GM12892 (cell line): Measurements from ENCODE around the gene ATP8B4.

ENCODE experiments used
- DNase-seq: peaks from one replicate; pipeline ENCODE4 v3.0.0; 2011; ENCODE audit not compliant: insufficient read length
- FAIRE-seq: peaks from 2 replicates; lab custom pipeline; 2011; peaks lifted over from hg19 to GRCh38; lab: Jason Lieb, UNC
- POLR2A ChIP-seq: IDR thresholded peaks from 2 replicates; pipeline ENCODE4 v1.6.1; 2011; ENCODE audit warnings: low read depth, low read length, control low read depth
- POLR2AphosphoS5 ChIP-seq: IDR thresholded peaks from 2 replicates; pipeline ENCODE4 v1.6.1; 2011; ENCODE audit warnings: low read depth, low read length, control low read depth
- TAF1 ChIP-seq: IDR thresholded peaks from 2 replicates; pipeline ENCODE4 v1.6.1; 2011; ENCODE audit warnings: low read depth, mild to moderate bottlenecking, control low read depth, low read length, borderline replicate concordance

Gene ATP8B4

GRCh38 chr15:49888734-49889133, 230.3 kb downstream of the ATP8B4 start:
- no peak for TF ChIP-seq TAF1
- FAIRE-seq: no peak
- DNase-seq: no peak

- no peak for FAIRE-seq
- DNase-seq: no peak
- TF ChIP-seq POLR2AphosphoS5 (no peak), POLR2A (no peak), TAF1 (no peak)
Measured at GRCh38 chr15:49888323-49888693, 230.7 kb downstream of the ATP8B4 start.

- FAIRE-seq: no peak
- no peak for DNase-seq
- TF ChIP-seq TAF1 (no peak), POLR2A (no peak), POLR2AphosphoS5 (no peak)
Measured at GRCh38 chr15:49887659-49888322, 231.2 kb downstream of the ATP8B4 start.

- no peak for DNase-seq
- FAIRE-seq: no peak
- TF ChIP-seq TAF1: no peak
- TF ChIP-seq POLR2A: no peak
- TF ChIP-seq POLR2AphosphoS5: no peak
Measured at GRCh38 chr15:49883121-49883520, 235.9 kb downstream of the ATP8B4 start.

GRCh38 chr15:49881866-49882265, 237.2 kb downstream of the ATP8B4 start:
- FAIRE-seq (no peak), DNase-seq (no peak)
- TF ChIP-seq POLR2A: no peak
- TF ChIP-seq TAF1: no peak
- TF ChIP-seq POLR2AphosphoS5: no peak

GRCh38 chr15:49881433-49881832, 237.6 kb downstream of the ATP8B4 start:
- FAIRE-seq: no peak
- no peak for DNase-seq
- TF ChIP-seq TAF1: no peak
- TF ChIP-seq POLR2AphosphoS5: no peak
- no peak for TF ChIP-seq POLR2A

DNA sequence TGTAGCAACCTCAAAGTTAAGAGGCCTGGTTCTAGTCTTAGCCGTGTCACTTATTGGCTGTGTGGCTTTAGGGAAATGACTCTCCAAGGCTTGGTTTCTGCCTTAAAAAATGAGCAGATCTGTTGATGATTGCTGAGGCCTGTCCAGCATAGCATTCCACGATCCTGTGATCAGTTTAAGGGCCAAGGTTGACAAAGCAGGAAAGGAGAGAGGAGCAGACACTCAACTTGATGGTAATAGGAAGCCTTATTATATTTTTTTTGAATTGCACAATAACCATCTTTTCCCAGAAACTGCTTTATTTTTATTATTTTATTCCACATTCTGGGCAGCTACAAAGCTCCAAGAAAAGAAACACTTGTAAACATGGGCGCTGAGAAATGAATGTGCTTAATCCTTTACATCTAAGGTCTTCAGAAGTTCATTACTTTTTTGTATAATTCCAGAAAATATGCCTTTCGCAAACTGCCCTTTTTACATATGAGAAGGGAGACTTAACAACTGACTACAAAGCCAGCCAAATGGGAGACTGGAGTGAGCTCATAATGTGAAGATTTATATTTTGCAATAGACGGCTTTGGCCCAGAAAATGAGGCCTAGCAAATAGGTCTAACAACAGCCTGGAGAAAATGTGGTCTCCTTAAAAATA, 241.0 kb downstream of the ATP8B4 start:
- TF ChIP-seq POLR2A (no peak), POLR2AphosphoS5 (no peak), TAF1 (no peak)
- DNase-seq: no peak
- FAIRE-seq: no peak

- DNase-seq (no peak), FAIRE-seq (no peak)
- TF ChIP-seq POLR2AphosphoS5: no peak
- no peak for TF ChIP-seq POLR2A
Measured at GRCh38 chr15:49877117-49877872, 241.7 kb downstream of the ATP8B4 start.

- TF ChIP-seq TAF1 (no peak), POLR2A (no peak), POLR2AphosphoS5 (no peak)
- FAIRE-seq (no peak), DNase-seq (no peak)
Measured at GRCh38 chr15:49876401-49877038, 242.5 kb downstream of the ATP8B4 start.

GRCh38 chr15:49875392-49875791, 243.6 kb downstream of the ATP8B4 start:
- TF ChIP-seq POLR2AphosphoS5 (no peak), TAF1 (no peak), POLR2A (no peak)
- FAIRE-seq: no peak
- DNase-seq: no peak

DNA sequence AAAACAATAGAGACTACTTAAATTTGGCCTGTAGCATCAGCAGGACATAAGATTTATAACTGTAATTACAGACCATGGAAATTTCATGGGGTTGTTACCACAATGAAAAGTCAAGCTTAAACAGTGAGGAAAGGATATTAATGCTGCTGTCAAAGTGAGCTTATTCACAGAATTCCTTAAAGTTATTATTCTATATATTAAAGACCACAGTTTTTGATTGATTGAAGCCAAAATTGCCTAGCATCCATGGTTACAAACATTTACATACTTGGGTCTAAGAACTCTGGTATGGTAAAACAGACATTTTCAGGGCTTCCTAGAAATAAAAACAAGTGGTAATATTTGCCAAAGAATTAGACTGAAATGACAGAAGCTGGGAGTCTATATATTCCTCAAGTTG, 248.6 kb downstream of the ATP8B4 start:
- TF ChIP-seq TAF1 (no peak), POLR2AphosphoS5 (no peak)
- FAIRE-seq (no peak), DNase-seq (no peak)

- FAIRE-seq: no peak
- TF ChIP-seq POLR2AphosphoS5 (no peak), TAF1 (no peak), POLR2A (no peak)
- no peak for DNase-seq
Measured at GRCh38 chr15:49868348-49868747, 250.7 kb downstream of the ATP8B4 start.
